Measurements from ENCODE around the gene SMYD2.

The SMYD2 gene

DNA sequence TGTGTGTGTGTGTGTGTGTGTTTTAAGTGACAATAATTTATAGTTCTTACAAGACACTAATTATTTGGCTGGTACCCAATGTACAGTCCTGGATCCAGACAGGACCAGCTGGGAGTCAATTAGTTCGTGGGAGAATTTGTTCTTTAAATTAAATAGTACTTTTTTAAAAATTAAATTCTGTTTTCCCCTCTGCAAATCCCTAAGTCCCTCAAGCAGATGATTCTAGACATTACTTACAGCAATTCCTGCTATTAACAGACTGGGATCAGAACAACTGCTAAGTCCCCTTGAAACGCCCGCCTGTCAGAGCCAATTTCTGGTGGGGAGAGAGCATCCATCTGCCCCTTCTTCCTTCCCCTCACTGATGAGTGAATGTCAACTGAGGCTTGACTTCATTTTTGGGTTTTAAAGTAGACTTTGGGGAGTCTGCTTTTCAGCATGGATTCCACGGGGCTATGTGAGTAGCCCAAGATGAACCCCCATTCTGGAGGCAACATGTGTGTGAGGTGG lies 83.9 kb downstream of the SMYD2 start:
- H3K79me1 ChIP-seq (ENCODE audit: low read length), result no peaks in the 10 kb centered on the region
- H3K4me3 ChIP-seq (ENCODE audit: low read depth, low read length), result no peak overlapping the region
- no peaks in the 10 kb centered on the region for H3K27me3 ChIP-seq (ENCODE audit: insufficient read depth, low read length)
- no peak overlapping the region for H4K8ac ChIP-seq (ENCODE audit: low read depth, low read length)
- no peak overlapping the region for H3K18ac ChIP-seq (ENCODE audit: low read length)
- no peak overlapping the region for H2AFZ ChIP-seq (ENCODE audit: insufficient read depth, low read length, poor library complexity)
- H3K4me1 ChIP-seq (ENCODE audit: control insufficient read depth in 1 of 2, insufficient read depth in 2 of 2, low read length in 2 of 2), result peaks cover 6 to 8% of the 10 kb centered on the region in 2 experiments
- H3K4me2 ChIP-seq (ENCODE audit: low read length), result no peak overlapping the region
- DNase-seq, result no peak
- peak overlapping the region; percentile 7 for H4K91ac ChIP-seq (ENCODE audit: low read depth, low read length)
- H2BK5ac ChIP-seq (ENCODE audit: low read depth, low read length, poor library complexity), result no peak overlapping the region
- no peak overlapping the region for H3K23ac ChIP-seq (ENCODE audit: low read length)
- peaks cover 32 to 49% of the 10 kb centered on the region in 2 experiments for H3K36me3 ChIP-seq (ENCODE audit: control insufficient read depth in 1 of 2, insufficient read depth in 2 of 2, low read length in 2 of 2)
- H4K12ac ChIP-seq (ENCODE audit: low read depth, low read length), result no peak overlapping the region
- H2BK12ac ChIP-seq (ENCODE audit: low read length), result no peak overlapping the region
- H3K4ac ChIP-seq (ENCODE audit: low read depth, low read length), result no peak overlapping the region
- peak overlapping the region; percentile 20 for H3K27ac ChIP-seq (ENCODE audit: low read depth, low read length)
- H3K9ac ChIP-seq (ENCODE audit: low read length), result no peak overlapping the region
- H2AK5ac ChIP-seq (ENCODE audit: low read length), result no peak overlapping the region
- no CpG with 5 or more reads among the region's 4 CpGs for WGBS (ENCODE audit: extremely low coverage, insufficient coverage, insufficient read length)
- no peak overlapping the region for H3K14ac ChIP-seq (ENCODE audit: low read length)
- no peaks in the 10 kb centered on the region for H3K9me3 ChIP-seq (ENCODE audit: insufficient read depth, low read depth, low read length)
- no peak overlapping the region for H2BK120ac ChIP-seq (ENCODE audit: insufficient read depth, low read length, poor library complexity)
- H3K79me2 ChIP-seq (ENCODE audit: control insufficient read depth, insufficient read depth, low read length, poor library complexity), result no peaks in the 10 kb centered on the region

DNA sequence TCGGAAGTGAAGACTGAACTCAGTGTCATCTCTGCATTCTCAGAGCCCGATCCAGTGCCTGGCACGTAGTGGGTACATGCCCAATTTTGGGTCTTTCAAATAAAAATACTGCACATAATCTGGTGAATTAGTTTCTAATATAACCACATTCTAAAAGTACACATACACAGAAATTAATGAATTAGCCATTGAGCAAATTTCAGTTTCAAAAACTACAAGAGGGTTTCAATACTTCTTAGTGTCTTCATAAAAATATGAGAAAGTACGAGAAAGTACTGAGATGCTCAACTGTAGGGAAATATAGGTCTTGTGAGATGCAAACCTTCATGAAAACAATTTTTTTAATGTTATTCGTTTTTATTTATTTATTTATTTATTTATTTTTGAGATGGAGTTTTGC lies 86.9 kb downstream of the SMYD2 start:
- Histone ChIP-seq H2AK5ac (ENCODE audit: low read length) (no peak overlapping the region), H2BK12ac (ENCODE audit: low read length) (no peak overlapping the region), H4K91ac (ENCODE audit: low read depth, low read length) (no peak overlapping the region), H3K4me3 (ENCODE audit: low read depth, low read length) (no peak overlapping the region), H3K36me3 (ENCODE audit: control insufficient read depth in 1 of 2, insufficient read depth in 2 of 2, low read length in 2 of 2) (peaks cover 36 to 42% of the 10 kb centered on the region in 2 experiments), H3K79me2 (ENCODE audit: control insufficient read depth, insufficient read depth, low read length, poor library complexity) (peaks cover 2% of the 10 kb centered on the region), H3K9me3 (ENCODE audit: insufficient read depth, low read depth, low read length) (no peaks in the 10 kb centered on the region), H3K14ac (ENCODE audit: low read length) (no peak overlapping the region), H3K27me3 (ENCODE audit: insufficient read depth, low read length) (no peaks in the 10 kb centered on the region), H3K18ac (ENCODE audit: low read length) (no peak overlapping the region), H2AFZ (ENCODE audit: insufficient read depth, low read length, poor library complexity) (no peak overlapping the region), H3K4me1 (ENCODE audit: control insufficient read depth in 1 of 2, insufficient read depth in 2 of 2, low read length in 2 of 2) (peaks cover 2 to 6% of the 10 kb centered on the region in 2 experiments), H4K8ac (ENCODE audit: low read depth, low read length) (no peak overlapping the region), H3K27ac (ENCODE audit: low read depth, low read length) (no peak overlapping the region), H3K4ac (ENCODE audit: low read depth, low read length) (no peak overlapping the region), H2BK5ac (ENCODE audit: low read depth, low read length, poor library complexity) (no peak overlapping the region), H3K4me2 (ENCODE audit: low read length) (no peak overlapping the region), H2BK120ac (ENCODE audit: insufficient read depth, low read length, poor library complexity) (no peak overlapping the region), H3K9ac (ENCODE audit: low read length) (no peak overlapping the region), H3K23ac (ENCODE audit: low read length) (no peak overlapping the region), H4K12ac (ENCODE audit: low read depth, low read length) (no peak overlapping the region), H3K79me1 (ENCODE audit: low read length) (no peaks in the 10 kb centered on the region)
- DNase-seq, result no peak
- WGBS (ENCODE audit: extremely low coverage, insufficient coverage, insufficient read length), result no CpG with 5 or more reads among the region's 5 CpGs

DNA sequence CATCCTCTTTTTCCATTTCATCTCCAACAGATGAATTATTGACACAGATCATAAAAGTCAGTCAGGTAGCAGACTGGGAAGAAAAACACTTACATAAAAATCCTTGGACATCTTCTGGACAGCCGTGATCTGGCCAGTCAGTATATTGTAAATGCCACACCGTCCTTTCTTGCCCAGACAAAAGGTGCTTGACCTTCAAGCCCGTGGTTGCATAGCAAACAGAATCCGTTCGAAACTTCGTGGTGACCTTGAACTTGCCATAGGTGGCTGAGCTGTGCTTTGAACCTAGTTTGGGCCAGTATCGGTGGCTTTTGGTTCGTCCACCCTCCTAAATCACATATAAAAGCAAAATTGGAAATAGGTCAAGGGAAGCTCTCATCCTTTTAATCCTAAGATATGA lies 88.4 kb downstream of the SMYD2 start:
- H2BK12ac ChIP-seq (ENCODE audit: low read length), result no peak overlapping the region
- H3K14ac ChIP-seq (ENCODE audit: low read length), result no peak overlapping the region
- peak overlapping the region; percentile 17 for H2BK120ac ChIP-seq (ENCODE audit: insufficient read depth, low read length, poor library complexity)

DNA sequence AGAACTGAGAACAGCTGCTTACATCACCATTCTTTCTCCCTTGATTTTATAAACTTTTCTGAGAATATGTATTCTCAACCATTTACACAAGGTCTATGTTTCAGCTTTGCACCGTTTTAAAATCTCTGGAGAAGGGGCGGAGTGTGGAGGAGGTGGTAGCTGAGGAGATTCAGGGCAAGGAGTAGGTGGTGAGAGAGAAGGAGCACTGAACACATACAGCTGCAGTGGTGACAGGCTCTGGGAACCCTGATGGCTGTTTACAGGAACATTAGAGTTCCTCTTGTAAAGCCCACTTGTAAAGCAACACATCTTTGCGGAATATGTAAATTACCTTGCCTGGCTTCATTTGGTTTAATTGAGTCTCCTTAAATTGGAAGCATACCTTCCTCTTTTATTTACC lies 89.7 kb downstream of the SMYD2 start:
- Histone ChIP-seq H4K8ac (ENCODE audit: low read depth, low read length) (no peak overlapping the region), H2AK5ac (ENCODE audit: low read length) (no peak overlapping the region), H2AFZ (ENCODE audit: insufficient read depth, low read length, poor library complexity) (no peak overlapping the region), H3K4me1 (ENCODE audit: control insufficient read depth in 1 of 2, insufficient read depth in 2 of 2, low read length in 2 of 2) (no peaks in the 10 kb centered on the region), H2BK120ac (ENCODE audit: insufficient read depth, low read length, poor library complexity) (no peak overlapping the region), H3K79me2 (ENCODE audit: control insufficient read depth, insufficient read depth, low read length, poor library complexity) (peaks cover 2% of the 10 kb centered on the region), H3K27me3 (ENCODE audit: insufficient read depth, low read length) (no peaks in the 10 kb centered on the region), H2BK12ac (ENCODE audit: low read length) (no peak overlapping the region), H3K18ac (ENCODE audit: low read length) (no peak overlapping the region), H2BK5ac (ENCODE audit: low read depth, low read length, poor library complexity) (no peak overlapping the region), H3K4ac (ENCODE audit: low read depth, low read length) (no peak overlapping the region), H3K14ac (ENCODE audit: low read length) (no peak overlapping the region), H4K91ac (ENCODE audit: low read depth, low read length) (no peak overlapping the region), H3K9ac (ENCODE audit: low read length) (no peak overlapping the region), H3K4me2 (ENCODE audit: low read length) (no peak overlapping the region), H3K23ac (ENCODE audit: low read length) (no peak overlapping the region), H3K27ac (ENCODE audit: low read depth, low read length) (no peak overlapping the region), H3K4me3 (ENCODE audit: low read depth, low read length) (no peak overlapping the region), H4K12ac (ENCODE audit: low read depth, low read length) (no peak overlapping the region), H3K79me1 (ENCODE audit: low read length) (no peaks in the 10 kb centered on the region), H3K36me3 (ENCODE audit: control insufficient read depth in 1 of 2, insufficient read depth in 2 of 2, low read length in 2 of 2) (peaks cover 28 to 39% of the 10 kb centered on the region in 2 experiments), H3K9me3 (ENCODE audit: insufficient read depth, low read depth, low read length) (no peaks in the 10 kb centered on the region)
- DNase-seq, result no peak
- WGBS (ENCODE audit: extremely low coverage, insufficient coverage, insufficient read length), result no CpG with 5 or more reads among the region's 3 CpGs

More for the DNA sequence above, 88.4 kb downstream of the SMYD2 start:
- Histone ChIP-seq H3K23ac (ENCODE audit: low read length) (no peak overlapping the region), H2AK5ac (ENCODE audit: low read length) (no peak overlapping the region), H3K79me2 (ENCODE audit: control insufficient read depth, insufficient read depth, low read length, poor library complexity) (peaks cover 2% of the 10 kb centered on the region), H3K36me3 (ENCODE audit: control insufficient read depth in 1 of 2, insufficient read depth in 2 of 2, low read length in 2 of 2) (peaks cover 35 to 43% of the 10 kb centered on the region in 2 experiments), H4K12ac (ENCODE audit: low read depth, low read length) (no peak overlapping the region), H3K18ac (ENCODE audit: low read length) (no peak overlapping the region), H3K79me1 (ENCODE audit: low read length) (no peaks in the 10 kb centered on the region), H2AFZ (ENCODE audit: insufficient read depth, low read length, poor library complexity) (no peak overlapping the region), H4K8ac (ENCODE audit: low read depth, low read length) (no peak overlapping the region), H4K91ac (ENCODE audit: low read depth, low read length) (no peak overlapping the region), H3K4me1 (ENCODE audit: control insufficient read depth in 1 of 2, insufficient read depth in 2 of 2, low read length in 2 of 2) (peaks cover 0 to 2% of the 10 kb centered on the region in 2 experiments), H3K4ac (ENCODE audit: low read depth, low read length) (no peak overlapping the region), H3K27ac (ENCODE audit: low read depth, low read length) (no peak overlapping the region), H3K4me2 (ENCODE audit: low read length) (no peak overlapping the region), H3K9ac (ENCODE audit: low read length) (no peak overlapping the region), H3K9me3 (ENCODE audit: insufficient read depth, low read depth, low read length) (no peaks in the 10 kb centered on the region), H2BK5ac (ENCODE audit: low read depth, low read length, poor library complexity) (no peak overlapping the region), H3K4me3 (ENCODE audit: low read depth, low read length) (no peak overlapping the region), H3K27me3 (ENCODE audit: insufficient read depth, low read length) (no peaks in the 10 kb centered on the region)
- no peak for DNase-seq
- no CpG with 5 or more reads among the region's 8 CpGs for WGBS (ENCODE audit: extremely low coverage, insufficient coverage, insufficient read length)

All from trophoblast cell (in vitro differentiated cells and primary cell).